Mononuclear cell (primary cell): ENCODE measurements around the gene PCGF6. TPM values are rescaled to one million over a fixed set of nuclear protein-coding genes. Genes with fewer than 3 reads are reported as not detected.
"Not testable (repeated sequence)": the region's sequence is repeated elsewhere in the genome, so short reads cannot be mapped to it uniquely, and the experiment has no call there.

Source experiments
- H3K27me3 ChIP-seq: 2 replicates; pipeline ENCODE4 v1.6.0; 2011; ENCODE audit warnings: low read length, control low read depth; ENCODE audit not compliant: insufficient read depth
- H3K4me1 ChIP-seq: 2 replicates; pipeline ENCODE4 v1.5.1; 2011; ENCODE audit warnings: mild to moderate bottlenecking, low read length, control low read depth; ENCODE audit not compliant: insufficient read depth
- H3K4me3 ChIP-seq: 2 replicates; pipeline ENCODE4 v1.5.1; 2011; ENCODE audit warnings: mild to moderate bottlenecking, low read length, moderate library complexity
- H3K9me3 ChIP-seq: 2 replicates; pipeline ENCODE4 v1.5.1; 2011; ENCODE audit warnings: low read depth, mild to moderate bottlenecking, control low read depth, low read length
- total RNA-seq: library from RNA; depleted of rRNA; stranded (reverse); fragments of >200 nt; gene quantifications from one replicate; pipeline ENCODE4 v1.2.3, GENCODE V29; 2012

Gene PCGF6
- total RNA-seq = 3.3 TPM

DNA sequence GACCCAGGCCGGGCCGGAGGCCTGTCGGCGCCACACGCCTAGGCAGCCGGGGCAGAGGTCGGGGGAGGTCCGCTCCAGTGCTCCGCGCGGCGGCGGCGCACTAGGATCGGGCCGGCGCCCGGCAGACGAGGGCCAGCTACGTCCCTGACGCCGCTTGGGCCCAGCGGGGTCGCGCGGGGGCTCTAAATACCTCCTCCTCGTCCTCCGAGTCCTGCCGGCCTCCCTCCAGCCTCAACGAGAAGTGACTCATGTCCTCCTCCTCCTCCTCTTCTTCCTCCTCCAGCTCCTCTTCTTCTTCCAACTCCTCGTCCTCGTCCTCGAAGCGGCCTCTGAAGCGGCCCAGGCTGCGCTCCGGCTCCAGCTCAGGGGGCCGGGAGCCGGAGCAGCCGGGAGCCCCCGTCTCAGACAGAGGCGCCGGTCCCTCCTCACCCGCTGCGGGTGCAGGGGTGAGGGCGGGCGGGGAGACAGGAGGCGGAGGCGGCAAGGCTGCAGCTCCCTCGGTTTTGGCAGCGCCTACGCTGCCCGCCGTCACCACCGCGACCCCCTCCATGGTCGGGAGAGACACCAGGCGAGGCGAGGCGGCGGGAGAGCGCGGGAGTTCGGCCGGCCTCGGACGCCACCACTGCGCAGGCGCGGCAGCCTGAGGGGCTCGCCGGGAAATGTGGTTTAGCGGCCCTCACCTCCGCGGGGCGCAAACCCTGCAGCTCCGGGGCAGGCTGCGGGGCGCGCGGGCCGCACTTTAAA, at the start of gene PCGF6:
Gene PCGF6 (minus strand): TSS at position 624 of the 744 bp plus-strand sequence. CDS start 74 bp downstream, at position 550.
- H3K4me3 ChIP-seq = peak within 1 kb of the TSS; percentile 71

GRCh38 chr10:103397191-103397825, 46.4 kb upstream of the PCGF6 start:
- no peaks in the 10 kb centered on the region for H3K9me3 ChIP-seq
- peaks cover 44% of the 10 kb centered on the region for H3K4me1 ChIP-seq
- no peaks in the 10 kb centered on the region for H3K27me3 ChIP-seq
- H3K4me3 ChIP-seq = peak overlapping the region; percentile 87

More for the DNA sequence above, at the start of gene PCGF6:
- H3K4me1 ChIP-seq = peaks cover 13% of the 10 kb centered on the region
- no peaks in the 10 kb centered on the region for H3K9me3 ChIP-seq
- H3K27me3 ChIP-seq = no peaks in the 10 kb centered on the region

GRCh38 chr10:103396789-103397087, 45.8 kb upstream of the PCGF6 start:
- peaks cover 44% of the 10 kb centered on the region for H3K4me1 ChIP-seq
- peak overlapping the region; percentile 87 for H3K4me3 ChIP-seq
- no peaks in the 10 kb centered on the region for H3K9me3 ChIP-seq
- no peaks in the 10 kb centered on the region for H3K27me3 ChIP-seq

DNA sequence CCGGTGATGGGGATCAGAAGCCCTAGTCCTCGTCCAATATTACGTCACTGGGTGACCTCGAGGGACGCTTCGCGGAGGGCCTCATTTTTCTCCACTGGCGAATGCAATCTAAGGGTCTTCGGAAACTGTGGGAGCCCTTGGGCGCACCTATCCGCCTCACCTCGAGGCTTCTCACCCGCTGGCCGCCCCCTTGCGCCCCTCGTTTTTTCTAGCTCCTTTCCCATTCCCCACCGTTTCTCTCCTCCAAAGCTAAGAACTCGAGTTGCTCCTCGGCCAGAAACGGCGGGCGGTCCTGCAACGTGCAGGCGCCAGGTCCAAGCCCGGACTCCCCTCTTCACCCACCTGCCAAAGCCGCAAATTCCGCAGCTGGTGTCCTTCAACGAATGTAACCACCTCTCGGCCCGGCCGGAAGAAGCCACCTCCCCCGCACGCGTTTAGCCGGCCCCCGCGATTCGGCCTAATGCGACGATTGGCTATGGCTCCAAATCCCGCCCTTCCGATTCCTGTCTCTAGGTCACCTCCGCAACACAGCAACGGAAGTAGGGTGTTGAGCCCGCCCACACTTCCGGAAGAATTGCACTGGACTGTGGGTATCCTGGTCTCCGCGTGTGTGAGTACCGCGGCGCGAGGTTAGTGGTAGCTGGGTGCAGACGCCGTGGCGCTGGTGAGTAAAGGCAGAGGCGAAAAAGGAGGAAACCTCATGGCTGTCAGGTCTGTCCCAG, 45.3 kb upstream of the PCGF6 start, which contains the start of the genes ATP5MK and PDCD11:
Gene ATP5MK (minus strand): TSS at position 409 of the 722 bp plus-strand sequence. CDS start 4,018 bp downstream, outside the sequence.
Gene PDCD11 (plus strand): TSS at position 560 of the 722 bp plus-strand sequence. CDS start 1,801 bp downstream, outside the sequence.
- H3K4me1 ChIP-seq = peaks cover 44% of the 10 kb centered on the region
- peak within 1 kb of the TSS; percentile 87 for H3K4me3 ChIP-seq
- H3K9me3 ChIP-seq = no peaks in the 10 kb centered on the region
- no peaks in the 10 kb centered on the region for H3K27me3 ChIP-seq

DNA sequence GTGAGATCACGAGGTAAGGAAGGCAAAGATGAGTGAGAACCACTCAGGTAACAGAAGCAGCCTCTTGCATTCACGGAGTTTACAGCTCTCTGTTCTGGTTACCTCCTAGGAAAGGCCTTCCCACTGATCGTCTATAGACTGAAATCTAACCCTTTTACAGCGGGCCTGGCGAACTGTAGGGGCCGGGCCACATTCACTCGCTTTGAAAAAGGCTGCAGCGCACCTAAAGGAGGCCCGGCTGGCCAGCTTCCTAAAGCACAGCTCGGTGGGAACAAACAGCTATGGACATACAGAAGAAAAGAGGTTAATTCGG, 44.8 kb upstream of the PCGF6 start:
- peak overlapping the region; percentile 87 for H3K4me3 ChIP-seq

GRCh38 chr10:103394180-103394579, 43.2 kb upstream of the PCGF6 start:
- H3K27me3 ChIP-seq = no peaks in the 10 kb centered on the region
- no peaks in the 10 kb centered on the region for H3K9me3 ChIP-seq
- no peak overlapping the region for H3K4me3 ChIP-seq
- peaks cover 38% of the 10 kb centered on the region for H3K4me1 ChIP-seq

More for the DNA sequence above, 44.8 kb upstream of the PCGF6 start:
- H3K9me3 ChIP-seq = no peaks in the 10 kb centered on the region
- no peaks in the 10 kb centered on the region for H3K27me3 ChIP-seq
- peaks cover 44% of the 10 kb centered on the region for H3K4me1 ChIP-seq

GRCh38 chr10:103382769-103383168, 31.8 kb upstream of the PCGF6 start:
- H3K4me1 ChIP-seq = no peaks in the 10 kb centered on the region
- no peaks in the 10 kb centered on the region for H3K27me3 ChIP-seq
- no peak overlapping the region for H3K4me3 ChIP-seq
- no peaks in the 10 kb centered on the region for H3K9me3 ChIP-seq

GRCh38 chr10:103374263-103374662, 23.3 kb upstream of the PCGF6 start:
- Histone ChIP-seq H3K4me3 (no peak overlapping the region), H3K9me3 (no peaks in the 10 kb centered on the region)

DNA sequence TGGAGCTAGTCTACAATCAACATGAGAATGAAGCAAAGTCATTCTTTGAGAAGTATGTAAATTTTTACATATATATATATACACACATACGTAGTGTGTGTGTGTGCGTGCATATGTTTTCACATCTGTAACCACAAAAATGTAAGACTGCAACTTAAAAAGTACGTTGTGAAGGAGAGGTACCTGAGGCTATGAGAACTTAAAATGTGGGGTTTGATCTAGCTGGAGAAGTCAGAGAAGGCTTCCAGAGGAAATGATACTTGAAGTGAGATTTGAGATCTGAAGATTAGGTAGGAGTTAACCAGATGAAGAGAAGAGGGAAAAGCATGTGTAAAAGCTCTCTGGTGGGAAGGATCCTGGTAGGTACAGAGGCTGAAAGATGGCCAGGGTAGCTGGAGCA, 22.6 kb upstream of the PCGF6 start:
- Histone ChIP-seq H3K4me3 (no peak overlapping the region), H3K4me1 (peaks cover 15% of the 10 kb centered on the region), H3K9me3 (no peaks in the 10 kb centered on the region), H3K27me3 (no peaks in the 10 kb centered on the region)

More at GRCh38 chr10:103374263-103374662, 23.3 kb upstream of the PCGF6 start:
- Histone ChIP-seq H3K27me3 (no peaks in the 10 kb centered on the region), H3K4me1 (peaks cover 8% of the 10 kb centered on the region)

DNA sequence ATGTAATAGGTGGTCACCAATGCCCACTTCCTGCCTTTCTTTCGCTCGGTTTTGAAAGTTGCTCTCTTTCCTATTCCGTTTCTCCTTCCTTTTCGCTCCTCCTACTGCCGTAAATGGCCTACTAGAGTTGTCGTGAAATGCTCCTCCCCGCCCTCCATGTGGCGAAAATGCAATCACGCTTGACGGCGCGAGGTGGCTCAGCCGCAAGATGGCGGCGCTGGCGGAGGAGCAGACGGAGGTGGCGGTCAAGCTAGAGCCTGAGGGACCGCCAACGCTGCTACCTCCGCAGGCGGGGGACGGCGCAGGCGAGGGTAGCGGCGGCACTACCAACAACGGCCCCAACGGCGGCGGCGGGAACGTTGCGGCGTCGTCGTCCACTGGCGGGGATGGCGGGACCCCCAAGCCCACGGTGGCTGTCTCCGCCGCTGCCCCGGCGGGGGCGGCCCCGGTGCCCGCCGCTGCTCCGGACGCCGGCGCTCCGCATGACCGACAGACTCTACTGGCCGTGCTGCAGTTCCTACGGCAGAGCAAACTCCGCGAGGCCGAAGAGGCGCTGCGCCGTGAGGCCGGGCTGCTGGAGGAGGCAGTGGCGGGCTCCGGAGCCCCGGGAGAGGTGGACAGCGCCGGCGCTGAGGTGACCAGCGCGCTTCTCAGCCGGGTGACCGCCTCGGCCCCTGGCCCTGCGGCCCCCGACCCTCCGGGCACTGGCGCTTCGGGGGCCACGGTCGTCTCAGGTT, 17.0 kb upstream of the PCGF6 start, which contains the start of gene TAF5:
Gene TAF5 (plus strand): TSS at position 195 of the 737 bp plus-strand sequence. CDS start 14 bp downstream, at position 209.
- H3K4me1 ChIP-seq = peaks cover 19% of the 10 kb centered on the region
- no peaks in the 10 kb centered on the region for H3K27me3 ChIP-seq
- H3K4me3 ChIP-seq = peak within 1 kb of the TSS; percentile 95
- no peaks in the 10 kb centered on the region for H3K9me3 ChIP-seq

- peak overlapping the region; percentile 95 for H3K4me3 ChIP-seq
- H3K4me1 ChIP-seq = peaks cover 19% of the 10 kb centered on the region
- no peaks in the 10 kb centered on the region for H3K9me3 ChIP-seq
- H3K27me3 ChIP-seq = no peaks in the 10 kb centered on the region
Measured at GRCh38 chr10:103367379-103367781, 16.4 kb upstream of the PCGF6 start.

- not testable (repeated sequence) for H3K9me3 ChIP-seq, H3K4me3 ChIP-seq, H3K4me1 ChIP-seq, H3K27me3 ChIP-seq
Measured at GRCh38 chr10:103360791-103361190, 9.9 kb upstream of the PCGF6 start.

GRCh38 chr10:103359493-103359892, 8.6 kb upstream of the PCGF6 start:
- not testable (repeated sequence) for H3K9me3 ChIP-seq, H3K4me3 ChIP-seq, H3K4me1 ChIP-seq, H3K27me3 ChIP-seq

- H3K4me3 ChIP-seq = no peak overlapping the region
- no peaks in the 10 kb centered on the region for H3K27me3 ChIP-seq
- H3K4me1 ChIP-seq = peaks cover 6% of the 10 kb centered on the region
- no peaks in the 10 kb centered on the region for H3K9me3 ChIP-seq
Measured at GRCh38 chr10:103355906-103356599, 5.1 kb upstream of the PCGF6 start.
